BJ (cell line): ENCODE measurements around the gene TAAR2. TPM values are rescaled to one million over a fixed set of nuclear protein-coding genes. Genes with fewer than 3 reads are reported as not detected.

Experiments used
- CTCF ChIA-PET: fragments of 350-600 bp; formaldehyde crosslinking; extraction: SDS; loops from one replicate; lab custom pipeline; 2021; ENCODE audit warnings: antibody characterized with exemption, inconsistent platforms; lab: Yijun Ruan, JAX
- POLR2A ChIA-PET: fragments of 300-600 bp; sonication (Branson Sonifier 250); formaldehyde crosslinking; extraction: SDS; loops from one replicate; lab custom pipeline; 2021; ENCODE audit warnings: antibody characterized with exemption; lab: Charles Lee
- DNase-seq: peaks from one replicate; pipeline ENCODE4 v3.0.0-alpha.2; 2011; ENCODE audit warnings: low read depth
- H3K27me3 ChIP-seq: 2 replicates; pipeline ENCODE4 v1.6.0; 2011; ENCODE audit warnings: low read length; ENCODE audit not compliant: control insufficient read depth, insufficient read depth
- H3K36me3 ChIP-seq: 2 replicates; pipeline ENCODE4 v1.5.1; 2011; ENCODE audit warnings: low read length; ENCODE audit not compliant: control insufficient read depth, insufficient read depth
- H3K4me3 ChIP-seq: 2 replicates; pipeline ENCODE4 v1.5.1; 2011; ENCODE audit warnings: low read depth, mild to moderate bottlenecking, control low read depth, low read length
- CTCF ChIP-seq: IDR thresholded peaks from 2 replicates; pipeline ENCODE4 v1.5.1; 2011; ENCODE audit warnings: low read depth, mild to moderate bottlenecking, control low read depth, inconsistent platforms, low read length, moderate library complexity; ENCODE audit not compliant: insufficient read depth
- polyA plus RNA-seq: library from polyadenylated mRNA; depleted of rRNA; stranded (reverse); fragments of >200 nt; gene quantifications from 2 replicates; pipeline ENCODE4 v1.2.3, GENCODE V29; 2011

The TAAR2 gene
- polyA plus RNA-seq, 1 experiment: not detected

GRCh38 chr6:132587424-132587823, 36.7 kb downstream of the TAAR2 start:
- CTCF ChIA-PET: no interaction called here
- Histone ChIP-seq H3K4me3 (no peak overlapping the region), H3K36me3 (no peaks in the 10 kb centered on the region), H3K27me3 (peaks cover 1% of the 10 kb centered on the region; the same call in 1 of the 2 replicates)
- POLR2A ChIA-PET: no interaction called here
- DNase-seq: no peak
- TF ChIP-seq CTCF: no peak

GRCh38 chr6:132584698-132585097, 39.4 kb downstream of the TAAR2 start:
- DNase-seq: no peak
- H3K27me3 ChIP-seq: 0 out of 2 replicates have a peak, but pooled peaks cover 1% of the 10 kb centered on the region
- H3K4me3 ChIP-seq: no peak overlapping the region
- ChIA-PET CTCF (no interaction called here), POLR2A (no interaction called here)
- TF ChIP-seq CTCF: no peak
- no peaks in the 10 kb centered on the region for H3K36me3 ChIP-seq

GRCh38 chr6:132571774-132572173, 52.3 kb downstream of the TAAR2 start:
- TF ChIP-seq CTCF: no peak
- ChIA-PET CTCF (interaction anchor here (0.6 kb wide), 1 partner anchor 321 kb away, joined by 3 read pairs; no protein-coding TSS in a partner anchor), POLR2A (no interaction called here)
- Histone ChIP-seq H3K36me3 (no peaks in the 10 kb centered on the region), H3K4me3 (no peak overlapping the region), H3K27me3 (0 out of 2 replicates have a peak, but pooled peaks cover 4% of the 10 kb centered on the region)
- DNase-seq: no peak

GRCh38 chr6:132570221-132570777, 53.8 kb downstream of the TAAR2 start, which contains the start of gene TAAR6:
TAAR6 (plus strand) TSS chr6:132570322; CDS start chr6:132570322, 0 bp downstream.
- Histone ChIP-seq H3K4me3 (no peak within 1 kb of the TSS), H3K27me3 (0 out of 2 replicates have a peak, but pooled peaks cover 4% of the 10 kb centered on the region), H3K36me3 (no peaks in the 10 kb centered on the region)
- ChIA-PET POLR2A (no interaction called here), CTCF (no interaction called here)
- DNase-seq: no peak
- no peak for TF ChIP-seq CTCF

- ChIA-PET CTCF (no interaction called here), POLR2A (no interaction called here)
- 0 out of 2 replicates have a peak, but pooled peaks cover 4% of the 10 kb centered on the region for H3K27me3 ChIP-seq
- DNase-seq: no peak
- no peak for TF ChIP-seq CTCF
- no peak overlapping the region for H3K4me3 ChIP-seq
- H3K36me3 ChIP-seq: no peaks in the 10 kb centered on the region
These were observed 54.9 kb downstream of the TAAR2 start for GRCh38 chr6:132569170-132569569.
